ENCODE data around the gene ORC6. TPM values are rescaled to one million over a fixed set of nuclear protein-coding genes. Genes with fewer than 3 reads are reported as not detected.
A peak's percentile ranks its signal among the peaks of the same experiment; 100 is the strongest.

ORC6 gene
- total and polyA plus RNA-seq, 9 of the 15 experiments (the other 6 are each of a cell fraction or from before 2014, with no cell fraction given): 18.7 to 71.4 (median 47.0) TPM

- TF ChIP-seq SP1 (CRISPR knock-in tag; IDR thresholded peaks at IDR 0.05) (peak; percentile 93; the same call in 1 of the 2 replicates), ZNF830 (CRISPR knock-in tag; IDR thresholded peaks at IDR 0.05) (0 out of 2 replicates have a peak, but pooled peaks have one; percentile 36), ZNF24 (IDR thresholded peaks at IDR 0.05) (no peak), NR1H2 (CRISPR knock-in tag; IDR thresholded peaks at IDR 0.05) (no peak), SFPQ (IDR thresholded peaks at IDR 0.05; ENCODE audit: low read depth, low read length) (no peak), MAZ (CRISPR knock-in tag; conservative IDR thresholded peaks at IDR 0.05 in 1 of 2, IDR thresholded peaks at IDR 0.05 in 1 of 2) (peak; percentile 71 to 74; a peak in 3 of 4 replicates), CC2D1A (IDR thresholded peaks at IDR 0.05) (no peak), EP400 (IDR thresholded peaks at IDR 0.05) (peak; percentile 86), ARID2 (IDR thresholded peaks at IDR 0.05) (no peak), NBN (IDR thresholded peaks at IDR 0.05; ENCODE audit: low read depth) (0 out of 2 replicates have a peak, but pooled peaks have one; percentile 45), CCNT2 (IDR thresholded peaks at IDR 0.05; ENCODE audit: borderline replicate concordance, extremely low read depth, insufficient read length, low read depth, low read length) (peak; percentile 49), TEAD1 (CRISPR knock-in tag; IDR thresholded peaks at IDR 0.05) (peak in 1 of 2 experiments; percentile 14; a peak in 1 of 4 replicates), RBBP5 (IDR thresholded peaks at IDR 0.05; ENCODE audit: borderline replicate concordance, insufficient read depth, low read length, poor library complexity, severe bottlenecking) (peak; percentile 73), FOXM1 (IDR thresholded peaks at IDR 0.05; ENCODE audit: low read depth) (no peak), FOXM1 (CRISPR knock-in tag; IDR thresholded peaks at IDR 0.05; ENCODE audit: low read depth) (no peak), FOXK1 (CRISPR knock-in tag; IDR thresholded peaks at IDR 0.05; ENCODE audit: borderline replicate concordance) (peak; percentile 59; the same call in 1 of the 2 replicates), SUPT5H (IDR thresholded peaks at IDR 0.05) (peak; percentile 60), TFE3 (CRISPR knock-in tag; IDR thresholded peaks at IDR 0.05) (peak; percentile 96)
- TF ChIP-seq, protein P1, sequence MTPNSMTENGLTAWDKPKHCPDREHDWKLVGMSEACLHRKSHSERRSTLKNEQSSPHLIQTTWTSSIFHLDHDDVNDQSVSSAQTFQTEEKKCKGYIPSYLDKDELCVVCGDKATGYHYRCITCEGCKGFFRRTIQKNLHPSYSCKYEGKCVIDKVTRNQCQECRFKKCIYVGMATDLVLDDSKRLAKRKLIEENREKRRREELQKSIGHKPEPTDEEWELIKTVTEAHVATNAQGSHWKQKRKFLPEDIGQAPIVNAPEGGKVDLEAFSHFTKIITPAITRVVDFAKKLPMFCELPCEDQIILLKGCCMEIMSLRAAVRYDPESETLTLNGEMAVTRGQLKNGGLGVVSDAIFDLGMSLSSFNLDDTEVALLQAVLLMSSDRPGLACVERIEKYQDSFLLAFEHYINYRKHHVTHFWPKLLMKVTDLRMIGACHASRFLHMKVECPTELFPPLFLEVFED (CRISPR knock-in tag; conservative IDR thresholded peaks at IDR 0.05): 0 out of 2 replicates have a peak, but pooled peaks have one; percentile 54
- TF ChIP-seq, protein P2, sequence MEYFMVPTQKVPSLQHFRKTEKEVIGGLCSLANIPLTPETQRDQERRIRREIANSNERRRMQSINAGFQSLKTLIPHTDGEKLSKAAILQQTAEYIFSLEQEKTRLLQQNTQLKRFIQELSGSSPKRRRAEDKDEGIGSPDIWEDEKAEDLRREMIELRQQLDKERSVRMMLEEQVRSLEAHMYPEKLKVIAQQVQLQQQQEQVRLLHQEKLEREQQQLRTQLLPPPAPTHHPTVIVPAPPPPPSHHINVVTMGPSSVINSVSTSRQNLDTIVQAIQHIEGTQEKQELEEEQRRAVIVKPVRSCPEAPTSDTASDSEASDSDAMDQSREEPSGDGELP (CRISPR knock-in tag; IDR thresholded peaks at IDR 0.05; ENCODE audit: borderline replicate concordance): peak; percentile 74; the same call in 1 of the 2 replicates
Observed at GRCh38 chr16:46688654-46689364, 650 bp upstream of the ORC6 start, which contains the start of gene VPS35 (continued).
